Measurements from ENCODE around the gene CMPK2.
A peak's percentile ranks its signal among the peaks of the same experiment; 100 is the strongest.
"Not testable (repeated sequence)": the region's sequence is repeated elsewhere in the genome, so short reads cannot be mapped to it uniquely, and the experiment has no call there.

Gene CMPK2

GRCh38 chr2:6880200-6880733, 14.6 kb upstream of the CMPK2 start:
- no peak for DNase-seq

GRCh38 chr2:6879011-6879410, 13.3 kb upstream of the CMPK2 start:
- DNase-seq, result no peak

DNA sequence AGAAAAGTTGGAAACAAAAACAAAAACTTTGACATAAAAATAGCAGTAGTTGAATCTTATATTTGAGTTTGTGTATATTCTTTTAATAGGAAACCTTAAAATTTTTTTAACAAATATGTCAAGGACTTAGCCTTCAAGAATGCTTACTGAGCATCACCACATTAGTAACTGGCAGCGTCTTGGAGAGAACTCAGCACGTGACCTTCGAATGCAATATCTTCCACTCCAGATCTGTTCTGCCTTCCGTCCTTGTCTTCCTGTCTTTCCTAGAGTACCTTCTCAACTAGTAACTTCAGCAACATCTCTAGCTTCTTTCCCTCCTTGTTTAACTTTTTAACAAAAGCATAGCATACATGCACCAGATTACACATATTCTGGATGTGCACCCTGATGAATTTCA, 12.8 kb upstream of the CMPK2 start:
- DNase-seq, result no peak

- DNase-seq, result no peak
These were observed 11.9 kb upstream of the CMPK2 start, which contains the start of gene RSAD2 for GRCh38 chr2:6877402-6878304. Gene RSAD2 (plus strand): TSS chr2:6877777. CDS start chr2:6877801, 24 bp downstream.

GRCh38 chr2:6876309-6876708, 10.6 kb upstream of the CMPK2 start:
- no peak for DNase-seq

DNA sequence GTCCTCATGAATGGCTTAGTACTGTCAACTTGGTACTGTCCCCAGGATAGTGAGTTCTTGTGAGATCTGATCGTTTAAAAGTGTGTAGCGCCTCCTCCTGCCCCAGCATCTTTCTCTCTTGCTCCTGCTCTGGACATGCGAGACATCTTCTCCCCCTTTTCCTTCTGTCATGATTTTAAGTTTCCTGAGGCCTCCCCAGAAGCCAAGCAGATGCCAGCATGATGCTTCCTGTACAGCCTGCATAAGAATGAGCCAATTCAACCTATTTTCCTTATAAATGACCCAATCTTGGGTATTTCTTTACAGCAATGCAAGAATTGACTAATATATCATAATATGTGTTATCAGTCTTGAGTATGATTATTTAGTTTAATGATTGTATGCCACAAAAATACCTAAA, 8.3 kb upstream of the CMPK2 start:
- no peak for DNase-seq

GRCh38 chr2:6872394-6872793, 6.7 kb upstream of the CMPK2 start:
- no peak for DNase-seq

DNA sequence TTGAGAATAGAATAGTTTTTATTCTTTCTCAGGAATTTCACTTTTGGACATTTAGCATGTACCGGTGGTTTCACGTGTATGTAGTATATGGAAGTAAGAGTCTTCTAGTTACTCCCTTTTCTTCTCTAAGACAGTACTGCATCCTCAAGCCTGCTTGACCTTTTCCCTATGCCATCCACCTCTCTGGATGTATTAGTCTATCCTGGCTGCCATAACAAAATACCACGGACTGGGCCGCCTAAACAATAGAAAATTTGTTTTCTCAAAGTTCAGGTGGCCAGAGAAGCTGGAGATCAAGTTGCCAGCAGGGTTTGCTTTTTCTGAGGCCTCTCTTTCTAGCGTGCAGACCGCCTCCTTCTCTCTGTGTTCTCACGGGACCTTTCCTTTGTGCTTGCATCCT, 1.3 kb upstream of the CMPK2 start:
- no peak for DNase-seq

GRCh38 chr2:6866275-6866671, 566 bp upstream of the CMPK2 start:
- DNase-seq, result peak; percentile 53 to 73

DNA sequence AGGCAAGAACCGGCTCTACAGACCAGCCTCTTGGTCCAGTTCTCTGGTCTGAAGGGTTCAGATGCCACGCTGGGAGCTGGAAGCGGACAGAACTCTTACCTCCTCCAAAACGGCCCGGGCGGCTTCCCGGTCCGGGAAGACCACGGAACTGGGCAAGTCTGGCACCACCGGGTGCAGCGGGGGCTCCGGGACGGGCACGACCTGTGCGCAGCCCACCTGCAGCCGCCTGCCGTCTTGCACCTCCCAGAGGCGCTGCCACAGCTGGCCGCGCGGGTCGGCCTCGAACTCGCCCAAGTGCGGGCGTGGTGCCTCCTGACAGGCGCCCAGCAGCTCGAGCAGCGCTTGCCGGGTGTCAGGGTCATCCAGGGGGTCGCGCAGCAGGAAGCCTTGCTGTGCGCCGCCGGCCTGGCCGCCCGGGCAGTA, 773 bp downstream of the CMPK2 start:
- DNase-seq, result no peak

DNA sequence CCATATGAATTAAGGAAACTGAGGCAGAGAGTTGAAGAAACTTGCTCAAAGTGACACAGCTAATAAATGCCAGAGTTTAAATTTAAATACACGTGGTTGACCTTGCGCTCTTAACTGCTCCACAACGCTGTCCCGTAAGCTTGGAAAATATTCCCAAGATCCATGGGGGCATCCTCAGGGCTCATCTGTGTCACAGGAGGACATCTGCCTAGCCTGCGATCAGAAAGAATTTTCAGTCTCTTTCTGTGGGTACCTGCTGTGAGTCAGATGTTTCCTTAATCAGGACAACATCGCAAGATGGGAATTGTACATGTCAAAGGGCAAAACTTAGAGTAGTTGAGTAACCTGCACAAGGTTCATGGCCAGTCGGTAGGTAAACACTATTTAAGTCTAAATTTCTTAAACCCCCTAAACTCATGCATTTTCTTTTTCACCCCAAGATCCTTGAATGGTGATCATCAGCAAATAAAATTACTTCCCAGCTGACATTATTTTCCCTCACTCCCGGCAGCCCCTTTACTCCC, 1.4 kb downstream of the CMPK2 start:
- no peak for DNase-seq

DNA sequence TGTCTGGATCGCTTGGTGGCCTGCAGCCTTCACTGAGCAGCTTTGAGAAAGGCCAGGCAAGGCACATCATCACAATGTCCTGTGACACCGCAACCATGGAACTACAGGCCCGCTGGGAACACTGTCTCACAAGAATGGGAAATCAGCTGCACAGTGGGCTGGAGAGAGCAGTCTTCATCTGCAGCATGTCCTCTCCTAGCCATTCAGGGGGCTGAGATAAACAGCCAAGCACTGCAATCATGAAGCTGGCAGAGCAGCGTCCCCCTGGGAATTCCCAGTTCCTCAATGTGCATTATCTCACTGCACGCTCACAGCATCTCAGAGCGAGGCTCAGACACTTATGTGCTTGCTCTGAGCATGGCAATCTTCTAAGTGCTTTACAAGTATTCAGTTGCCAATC, 1.9 kb downstream of the CMPK2 start:
- no peak for DNase-seq

GRCh38 chr2:6860296-6860695, 5.4 kb downstream of the CMPK2 start:
- no peak for DNase-seq

GRCh38 chr2:6858466-6859027, 7.2 kb downstream of the CMPK2 start:
- DNase-seq, result not testable (repeated sequence)

- no peak for DNase-seq
These were observed 9.2 kb downstream of the CMPK2 start for GRCh38 chr2:6856548-6856920.

GRCh38 chr2:6855860-6856547, 9.7 kb downstream of the CMPK2 start:
- DNase-seq, result no peak

DNA sequence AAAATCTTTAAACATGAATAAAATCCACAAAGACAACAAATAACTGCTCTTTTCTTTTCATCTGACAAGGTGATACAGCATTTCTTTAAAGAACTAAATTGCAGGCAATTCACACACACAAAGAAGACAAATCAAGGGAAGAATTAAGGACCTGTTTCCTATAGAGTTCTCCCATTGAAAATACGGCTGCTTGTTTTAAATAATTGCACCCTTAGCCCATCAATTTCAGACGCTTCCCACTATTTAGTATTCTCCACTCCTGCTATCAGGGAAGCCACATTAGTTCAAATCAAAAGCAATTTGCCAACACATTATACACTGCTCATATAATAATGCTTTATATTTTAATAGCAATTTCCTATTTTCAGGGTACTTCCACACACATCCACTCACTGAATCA, 11.3 kb downstream of the CMPK2 start:
- DNase-seq, result peak in 1 of 2 experiments; percentile 47

DNA sequence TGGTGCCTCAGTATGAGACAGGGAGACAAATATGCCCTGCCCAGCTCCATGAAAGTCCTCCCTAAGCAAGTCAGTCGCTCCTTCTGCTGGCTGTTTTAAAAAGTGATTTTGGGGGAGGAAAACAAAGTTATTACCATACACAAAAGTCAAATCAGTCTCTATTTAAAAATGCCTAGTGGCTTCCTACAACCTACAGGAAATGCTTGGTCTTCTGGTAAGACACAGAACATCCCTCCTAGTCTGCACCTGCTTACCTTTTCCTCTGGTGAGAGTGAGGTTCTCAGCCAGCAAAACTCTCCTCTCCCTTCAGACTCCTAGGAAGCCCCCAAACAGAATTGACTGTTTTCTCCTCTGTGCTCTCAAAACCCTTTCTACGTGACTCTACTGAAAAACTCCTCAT, 13.5 kb downstream of the CMPK2 start:
- no peak for DNase-seq

- DNase-seq, result no peak
These were observed 18.6 kb downstream of the CMPK2 start for GRCh38 chr2:6846967-6847681.

GRCh38 chr2:6846540-6846939, 19.2 kb downstream of the CMPK2 start:
- DNase-seq, result no peak

DNA sequence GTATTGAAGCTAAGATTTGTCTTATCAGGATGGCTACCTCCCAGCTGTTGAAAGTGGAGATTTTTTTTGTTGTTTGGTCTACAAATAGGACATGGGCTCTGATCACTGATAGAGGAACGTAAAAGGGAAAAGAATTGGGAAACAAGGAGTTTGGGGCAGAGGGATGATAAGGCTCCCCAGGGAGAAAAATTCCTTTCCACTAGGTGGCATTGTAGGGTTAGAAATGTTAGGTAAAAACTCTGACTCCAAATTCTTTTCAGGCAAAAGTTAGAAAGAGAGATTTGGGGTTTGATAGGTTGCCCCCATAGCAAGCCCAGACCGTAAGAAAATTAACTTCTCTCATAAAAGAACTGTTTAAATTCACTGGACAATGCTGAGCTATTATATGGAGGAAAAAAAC, 19.8 kb downstream of the CMPK2 start:
- no peak for DNase-seq

- peak in 1 of 2 experiments; percentile 28 for DNase-seq
These were observed 20.4 kb downstream of the CMPK2 start for GRCh38 chr2:6845312-6845711.

All from NCI-H2081 (cell line).